HG02943 (cell line): ENCODE measurements around the gene CYP1A2.
"Not testable (repeated sequence)": the region's sequence is repeated elsewhere in the genome, so short reads cannot be mapped to it uniquely, and the experiment has no call there.

Source experiments
- ATAC-seq: cut with Tn5 transposase; IDR thresholded peaks from one replicate; pipeline ENCODE4 v1.9.1; 2021; ENCODE audit warnings: mild to moderate bottlenecking, low read depth, moderate library complexity; ENCODE audit not compliant: unreplicated experiment

The CYP1A2 gene

GRCh38 chr15:74775894-74776293 lies 27.2 kb downstream of the CYP1A2 start:
- no peak for ATAC-seq

GRCh38 chr15:74776821-74777768 lies 28.4 kb downstream of the CYP1A2 start:
- ATAC-seq, result no peak

GRCh38 chr15:74777769-74778598 lies 29.3 kb downstream of the CYP1A2 start:
- ATAC-seq, result no peak

- no peak for ATAC-seq
Observed at GRCh38 chr15:74778599-74778970, 29.9 kb downstream of the CYP1A2 start.

GRCh38 chr15:74779162-74779648 lies 30.6 kb downstream of the CYP1A2 start:
- ATAC-seq, result no peak

- ATAC-seq, result no peak
Observed at GRCh38 chr15:74780523-74781430, 32.1 kb downstream of the CYP1A2 start.

- peak; percentile 28 for ATAC-seq
Observed at GRCh38 chr15:74781431-74782258, 33.0 kb downstream of the CYP1A2 start, which contains the start of gene CSK. Gene CSK (plus strand): TSS chr15:74782080. CDS start chr15:74798298, 16,218 bp downstream.

- ATAC-seq, result no peak
Observed at GRCh38 chr15:74782259-74783071, 33.8 kb downstream of the CYP1A2 start.

GRCh38 chr15:74783072-74783807 lies 34.6 kb downstream of the CYP1A2 start:
- no peak for ATAC-seq

GRCh38 chr15:74783808-74784175 lies 35.1 kb downstream of the CYP1A2 start:
- ATAC-seq, result no peak

GRCh38 chr15:74784426-74785193 lies 36.0 kb downstream of the CYP1A2 start:
- no peak for ATAC-seq

GRCh38 chr15:74785194-74786032 lies 36.8 kb downstream of the CYP1A2 start:
- no peak for ATAC-seq

- ATAC-seq, result not testable (repeated sequence)
Observed at GRCh38 chr15:74786081-74786480, 37.4 kb downstream of the CYP1A2 start.

- no peak for ATAC-seq
Observed at GRCh38 chr15:74786551-74787165, 38.0 kb downstream of the CYP1A2 start.

- peak; percentile 39 for ATAC-seq
Observed at GRCh38 chr15:74787251-74788041, 38.8 kb downstream of the CYP1A2 start.
